ENCODE data around the gene S100A3.
"Not testable (repeated sequence)": the region's sequence is repeated elsewhere in the genome, so short reads cannot be mapped to it uniquely, and the experiment has no call there.

The S100A3 gene, protein sequence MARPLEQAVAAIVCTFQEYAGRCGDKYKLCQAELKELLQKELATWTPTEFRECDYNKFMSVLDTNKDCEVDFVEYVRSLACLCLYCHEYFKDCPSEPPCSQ

DNA sequence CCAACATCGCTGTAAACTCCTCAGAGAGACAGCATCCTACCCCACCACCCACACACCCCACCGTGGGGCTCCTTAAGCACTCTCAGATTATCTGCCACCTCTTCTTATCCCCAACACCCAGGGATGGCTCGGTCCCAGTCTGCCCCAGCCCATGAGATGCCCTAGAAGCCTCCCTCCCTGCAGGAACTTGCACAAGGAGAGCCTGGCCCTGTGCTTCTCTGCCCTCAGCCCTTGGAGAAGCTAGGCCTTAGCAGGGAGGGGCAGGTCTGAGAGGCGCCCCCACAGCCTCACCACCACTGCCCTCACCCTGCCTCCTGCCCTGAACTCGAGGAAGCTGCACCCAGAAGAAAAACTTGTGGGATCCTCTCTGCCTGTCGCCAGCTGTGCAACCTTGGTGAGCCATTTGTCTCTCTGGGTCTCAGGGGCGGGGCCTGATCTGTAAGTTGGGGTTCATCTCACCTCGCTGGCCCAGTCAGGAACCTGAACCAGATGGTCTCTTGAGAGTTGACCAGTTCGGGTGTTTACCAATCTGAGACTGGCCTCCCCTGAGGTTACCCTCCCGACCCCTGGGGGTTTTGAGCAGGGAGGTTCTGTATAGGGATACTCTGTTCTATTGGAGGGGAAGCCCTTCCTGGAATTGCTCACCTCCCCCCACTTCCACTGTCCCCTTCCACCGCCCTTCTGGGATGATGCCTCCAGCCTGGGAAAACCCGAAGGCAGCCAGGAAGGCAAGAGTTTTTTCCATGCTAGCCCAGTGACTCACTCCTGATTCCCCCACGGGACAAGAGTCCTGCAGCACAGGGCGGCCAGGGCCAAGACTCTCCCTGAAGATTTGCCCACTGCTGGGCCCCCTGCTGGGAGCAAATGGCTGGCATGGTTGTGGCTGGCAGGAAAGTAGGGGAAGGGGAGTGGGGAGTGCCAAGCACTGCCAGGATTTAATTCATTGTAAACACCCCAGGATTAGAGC is at the start of gene S100A3:
S100A3 (minus strand) TSS at position 537 of the 967 bp plus-strand sequence. CDS start 773 bp downstream, outside the sequence.
- DNase-seq (ENCODE audit: low spot score), result no peak

DNA sequence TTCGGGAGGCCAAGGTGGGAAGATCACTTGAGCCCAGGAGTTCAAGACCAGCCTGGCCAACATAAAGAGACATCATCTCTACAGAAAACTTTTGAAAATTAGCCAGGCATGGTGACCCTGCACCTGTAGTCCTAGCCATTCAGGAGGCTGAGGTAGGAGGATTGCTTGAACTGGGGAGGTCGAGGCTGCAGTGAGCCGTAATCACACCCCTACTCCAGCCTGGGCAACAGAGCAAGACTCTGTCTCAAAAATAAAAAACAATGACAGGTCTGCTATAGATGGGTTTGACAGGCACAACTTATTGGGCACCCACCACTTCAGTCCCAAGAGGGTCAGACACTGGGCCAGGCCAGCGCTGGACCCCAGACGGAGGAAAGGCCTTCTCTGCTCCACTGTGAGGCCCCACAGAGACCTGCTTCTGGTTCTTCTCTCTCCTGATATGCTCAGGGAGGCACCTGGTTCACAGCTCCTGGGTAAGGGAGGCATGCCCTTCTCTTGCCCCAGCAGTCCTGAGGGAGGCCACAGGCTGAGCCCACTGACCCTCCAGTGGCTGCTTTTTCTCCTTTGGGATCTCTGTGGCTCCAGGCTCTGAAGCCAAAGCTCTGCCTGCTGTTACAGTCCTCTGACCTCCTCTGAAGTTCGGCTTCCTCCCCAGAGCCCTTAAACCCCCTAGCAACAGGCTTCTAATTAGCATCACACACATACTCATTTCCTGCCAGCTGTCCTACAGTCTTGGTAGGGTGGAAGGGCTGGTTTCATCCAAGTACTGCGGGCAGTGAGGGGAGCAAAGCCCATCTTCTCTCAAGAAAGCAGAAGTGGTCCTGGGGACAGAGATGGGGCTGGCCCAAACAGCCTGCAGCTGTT is 49.5 kb upstream of the S100A3 start:
- DNase-seq (ENCODE audit: low spot score), result peak; percentile 7

DNA sequence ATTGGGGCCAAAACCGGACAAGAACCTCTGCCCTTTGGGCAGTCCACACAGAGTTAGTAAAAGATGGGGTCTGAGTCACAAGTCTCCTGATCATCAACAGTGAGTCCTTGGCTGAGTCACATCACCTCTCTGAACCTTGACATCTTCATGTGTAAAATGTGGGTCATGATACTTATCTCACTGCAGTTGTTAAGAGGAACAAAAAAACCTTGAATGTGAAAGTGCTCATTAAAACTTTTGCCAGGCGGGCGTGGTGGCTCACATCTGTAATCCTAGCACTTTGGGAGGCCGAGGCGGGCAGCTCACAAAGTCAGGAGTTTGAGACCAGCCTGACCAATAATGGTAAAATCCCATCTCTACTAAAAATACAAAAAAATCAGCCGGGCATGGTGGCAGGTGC is 48.1 kb upstream of the S100A3 start:
- DNase-seq (ENCODE audit: low spot score), result no peak

GRCh38 chr1:153592748-153593147 is 43.7 kb upstream of the S100A3 start:
- DNase-seq (ENCODE audit: low spot score), result no peak

- no peak for DNase-seq (ENCODE audit: low spot score)
Observed at GRCh38 chr1:153588482-153588881, 39.4 kb upstream of the S100A3 start.

DNA sequence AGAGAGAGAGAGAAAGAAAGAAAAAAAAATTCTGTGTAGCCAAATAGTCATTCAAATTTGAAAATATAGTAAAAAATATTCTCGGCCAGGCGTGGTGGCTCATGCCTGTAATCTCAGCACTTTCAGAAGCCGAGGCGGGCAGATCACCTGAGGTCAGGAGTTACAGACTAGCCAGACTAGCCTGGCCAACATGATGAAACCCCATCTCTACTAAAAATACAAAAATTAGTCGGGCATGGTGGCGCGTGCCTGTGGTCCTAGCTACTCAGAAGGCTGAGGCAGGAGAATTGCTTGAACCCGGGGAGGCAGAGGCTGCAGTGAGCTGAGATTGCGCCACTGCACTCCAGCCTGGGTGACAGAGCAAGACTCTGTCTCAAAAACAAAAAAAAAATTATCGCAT is 39.0 kb upstream of the S100A3 start:
- not testable (repeated sequence) for DNase-seq (ENCODE audit: low spot score)

DNA sequence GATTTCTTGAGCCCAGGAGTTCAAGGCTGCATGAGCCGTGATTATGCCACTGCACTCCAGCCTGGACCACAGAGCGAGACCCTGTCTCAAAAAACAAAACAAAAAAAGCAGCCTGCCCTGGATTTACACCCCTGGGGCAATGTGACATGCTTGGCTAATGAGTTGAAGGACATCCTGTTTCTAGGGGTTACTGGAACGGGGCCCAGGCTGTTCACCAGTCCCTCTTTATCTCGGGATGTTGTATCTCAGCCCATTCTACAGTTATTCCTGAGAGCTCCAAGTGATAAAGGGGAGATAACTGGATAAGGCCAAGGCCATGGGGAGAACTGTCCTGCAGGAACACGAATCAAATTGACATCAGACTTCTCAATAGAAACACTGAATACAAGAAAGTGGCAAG is 38.3 kb upstream of the S100A3 start:
- DNase-seq (ENCODE audit: low spot score), result no peak

DNA sequence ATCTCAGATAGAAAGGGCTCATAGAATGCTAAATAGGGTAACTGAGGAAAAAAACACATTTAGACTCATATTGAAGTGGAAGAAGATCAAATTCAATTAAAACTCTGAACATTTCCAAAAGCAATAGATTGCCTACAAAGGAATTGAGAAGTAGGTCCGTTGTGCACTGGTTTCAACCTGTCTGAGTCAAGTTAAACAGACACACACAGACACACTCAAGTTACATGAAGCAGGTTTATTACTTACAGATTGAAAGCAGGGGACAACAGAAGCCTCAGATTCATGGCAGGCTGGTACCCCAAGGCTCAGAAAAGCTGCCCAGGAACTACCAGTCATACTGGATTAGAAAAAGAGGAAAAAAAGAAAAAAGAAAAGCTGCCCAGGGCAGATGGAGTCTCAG is 37.3 kb upstream of the S100A3 start:
- no peak for DNase-seq (ENCODE audit: low spot score)

- no peak for DNase-seq (ENCODE audit: low spot score)
Observed at GRCh38 chr1:153585006-153585405, 35.9 kb upstream of the S100A3 start.

GRCh38 chr1:153583976-153584375 is 34.9 kb upstream of the S100A3 start:
- no peak for DNase-seq (ENCODE audit: low spot score)

DNA sequence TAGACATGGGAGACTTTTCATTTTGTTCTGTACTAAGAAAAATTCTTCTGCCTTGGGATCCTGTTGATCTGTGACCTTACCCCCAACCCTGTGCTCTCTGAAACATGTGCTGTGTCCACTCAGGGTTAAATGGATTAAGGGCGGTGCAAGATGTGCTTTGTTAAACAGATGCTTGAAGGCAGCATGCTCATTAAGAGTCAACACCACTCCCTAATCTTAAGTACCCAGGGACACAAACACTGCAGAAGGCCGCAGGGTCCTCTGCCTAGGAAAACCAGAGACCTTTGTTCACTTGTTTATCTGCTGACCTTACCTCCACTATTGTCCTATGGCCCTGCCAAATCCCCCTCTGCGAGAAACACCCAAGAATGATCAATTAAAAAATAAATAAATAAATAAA is 34.5 kb upstream of the S100A3 start:
- DNase-seq (ENCODE audit: low spot score), result not testable (repeated sequence)

DNA sequence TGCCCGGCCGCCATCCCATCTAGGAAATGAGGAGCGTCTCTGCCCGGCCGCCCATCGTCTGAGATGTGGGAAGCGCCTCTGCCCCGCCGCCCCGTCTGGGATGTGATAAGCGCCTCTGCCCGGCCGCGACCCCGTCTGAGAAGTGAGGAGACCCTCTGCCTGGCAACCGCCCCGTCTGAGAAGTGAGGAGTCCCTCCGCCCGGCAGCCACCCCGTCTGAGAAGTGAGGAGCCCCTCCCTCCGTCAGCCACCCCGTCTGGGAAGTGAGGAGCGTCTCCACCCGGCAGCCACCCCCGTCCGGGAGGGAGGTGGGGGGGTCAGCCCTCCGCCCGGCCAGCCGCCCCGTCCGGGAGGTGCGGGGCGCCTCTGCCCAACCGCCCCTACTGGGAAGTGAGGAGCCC is 33.8 kb upstream of the S100A3 start:
- DNase-seq (ENCODE audit: low spot score), result not testable (repeated sequence)

DNA sequence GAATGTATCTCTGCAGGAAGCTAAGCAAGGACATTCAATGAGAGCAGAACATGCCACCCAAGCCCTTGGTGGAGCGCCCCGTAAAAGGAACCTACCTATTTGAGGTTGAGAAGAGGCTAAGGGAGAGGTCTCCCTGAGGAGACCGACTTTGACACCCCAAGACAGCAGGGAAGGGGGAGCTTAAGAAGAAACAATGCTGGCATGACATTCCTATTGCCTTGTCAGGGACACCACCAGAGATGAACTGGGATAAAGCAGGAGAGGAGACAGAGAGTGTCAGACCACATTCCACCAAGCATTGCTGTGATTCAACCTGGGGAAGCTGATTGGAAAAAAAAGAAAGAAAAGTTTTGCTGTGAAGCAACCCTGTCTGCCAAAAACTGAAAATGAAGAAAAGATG is 29.9 kb upstream of the S100A3 start:
- no peak for DNase-seq (ENCODE audit: low spot score)

DNA sequence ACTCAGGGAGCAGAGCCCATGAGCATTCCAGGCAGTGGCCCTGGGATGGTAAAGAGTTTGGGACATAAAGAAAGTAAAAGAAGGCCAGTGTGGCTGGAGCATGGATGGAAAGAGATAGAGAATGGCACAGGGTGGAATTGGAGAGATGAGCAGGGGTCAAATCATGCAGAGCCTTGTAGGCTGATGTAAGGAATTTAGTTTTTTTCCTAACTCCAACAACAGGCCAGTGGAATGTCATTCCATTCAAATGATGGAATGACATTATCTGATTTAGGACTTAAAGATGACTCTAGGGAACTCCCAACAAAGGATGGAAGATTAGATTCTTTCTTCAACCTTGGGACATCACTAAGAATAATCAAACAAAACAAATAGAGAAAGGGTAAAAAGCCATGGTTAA is 29.4 kb upstream of the S100A3 start:
- DNase-seq (ENCODE audit: low spot score), result no peak

- no peak for DNase-seq (ENCODE audit: low spot score)
Observed at GRCh38 chr1:153577624-153578051, 28.6 kb upstream of the S100A3 start.

DNA sequence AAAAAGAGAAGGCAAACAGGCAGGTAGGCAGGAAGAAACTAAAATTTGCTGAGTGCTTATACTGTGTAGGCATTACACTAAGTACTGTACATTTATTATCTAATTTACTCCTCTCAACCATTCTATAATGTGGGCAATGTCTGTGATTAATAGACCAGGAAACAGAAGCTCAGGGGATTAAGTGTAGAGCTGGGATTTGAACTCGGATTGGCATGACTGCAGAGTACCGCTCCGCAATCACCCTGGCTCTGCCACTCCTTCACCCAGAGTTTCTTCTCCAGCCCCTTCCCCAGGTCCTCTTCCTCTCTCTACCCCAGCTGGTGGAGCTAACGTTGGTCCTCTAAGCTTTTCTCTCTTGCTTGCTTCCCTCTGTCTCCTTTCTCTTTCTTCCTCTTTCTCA is 28.1 kb upstream of the S100A3 start:
- no peak for DNase-seq (ENCODE audit: low spot score)

- not testable (repeated sequence) for DNase-seq (ENCODE audit: low spot score)
Observed at GRCh38 chr1:153575497-153575896, 26.4 kb upstream of the S100A3 start.

- not testable (repeated sequence) for DNase-seq (ENCODE audit: low spot score)
Observed at GRCh38 chr1:153575081-153575491, 26.0 kb upstream of the S100A3 start.

- DNase-seq (ENCODE audit: low spot score), result no peak
Observed at GRCh38 chr1:153573351-153573750, 24.3 kb upstream of the S100A3 start.

- peak; percentile 40 for DNase-seq (ENCODE audit: low spot score)
Observed at GRCh38 chr1:153572569-153573015, 23.5 kb upstream of the S100A3 start.

DNA sequence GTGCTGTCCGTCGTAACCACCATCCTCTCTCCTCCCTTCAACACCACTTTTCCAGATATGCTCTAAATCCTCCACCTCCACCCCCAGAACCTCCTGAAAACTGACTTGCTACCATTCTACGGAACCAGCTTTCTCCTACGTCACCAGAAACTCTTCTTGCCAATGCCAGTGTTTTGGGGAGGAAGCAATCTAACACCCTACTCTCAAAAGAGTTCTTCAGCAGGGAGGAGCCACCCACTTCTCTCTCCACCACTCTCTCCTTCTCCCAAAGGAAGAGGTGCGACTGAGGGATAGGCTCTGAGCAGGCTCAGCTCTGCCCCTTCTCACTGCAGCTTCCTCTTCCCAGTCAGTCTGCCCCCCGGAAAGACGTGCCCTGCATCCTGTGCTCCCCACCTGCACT is 22.6 kb upstream of the S100A3 start:
- no peak for DNase-seq (ENCODE audit: low spot score)

DNA sequence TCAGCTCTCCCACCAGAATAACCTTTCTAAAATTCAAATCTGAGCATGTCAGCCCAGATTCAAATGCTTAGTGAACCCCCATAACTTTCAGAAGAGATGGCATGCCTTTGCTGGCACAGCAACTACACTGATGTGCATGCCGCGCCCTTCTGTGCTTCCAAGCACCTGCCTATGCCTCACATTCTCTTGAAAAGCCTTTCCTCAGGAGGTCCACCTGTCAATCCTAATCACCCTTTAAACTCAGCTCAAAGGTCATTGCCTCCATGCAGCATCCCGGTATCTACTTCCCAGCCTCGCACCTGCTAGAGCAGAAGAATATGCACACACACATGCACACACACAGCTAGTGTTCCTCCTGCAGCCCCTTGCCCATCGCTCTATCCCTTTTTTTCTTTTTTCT is 21.8 kb upstream of the S100A3 start:
- DNase-seq (ENCODE audit: low spot score), result no peak

All from CD4-positive, alpha-beta T cell treated with Interleukin-6 at 100 ng/mL for 8 hours (primary cell).